SKM-1 (cell line): ENCODE data around the gene KLF2.

ENCODE experiments used
- DNase-seq: peaks from one replicate; lab custom pipeline; 2025; ENCODE audit not compliant: unreplicated experiment; lab: John Stamatoyannopoulos, UW

KLF2 gene

GRCh38 chr19:16363133-16363851 lies 38.7 kb downstream of the KLF2 start:
- no peak for DNase-seq

- no peak for DNase-seq
Measured at GRCh38 chr19:16363852-16364230, 39.2 kb downstream of the KLF2 start.

- no peak for DNase-seq
Measured at GRCh38 chr19:16364231-16364865, 39.7 kb downstream of the KLF2 start.

GRCh38 chr19:16365300-16365996 lies 40.8 kb downstream of the KLF2 start:
- DNase-seq = no peak

- DNase-seq = no peak
Measured at GRCh38 chr19:16366056-16366432, 41.4 kb downstream of the KLF2 start.

- DNase-seq = peak; percentile 87
Measured at GRCh38 chr19:16366433-16367260, 42.0 kb downstream of the KLF2 start.

GRCh38 chr19:16367261-16367683 lies 42.6 kb downstream of the KLF2 start:
- no peak for DNase-seq

GRCh38 chr19:16368385-16369305 lies 44.0 kb downstream of the KLF2 start:
- no peak for DNase-seq

- DNase-seq = no peak
Measured at GRCh38 chr19:16369306-16369663, 44.7 kb downstream of the KLF2 start.

- DNase-seq = no peak
Measured at GRCh38 chr19:16369664-16370576, 45.3 kb downstream of the KLF2 start.

GRCh38 chr19:16370641-16371391 lies 46.2 kb downstream of the KLF2 start:
- no peak for DNase-seq

- no peak for DNase-seq
Measured at GRCh38 chr19:16371540-16371986, 46.9 kb downstream of the KLF2 start.

GRCh38 chr19:16372065-16372915 lies 47.7 kb downstream of the KLF2 start:
- no peak for DNase-seq

GRCh38 chr19:16373079-16373478 lies 48.5 kb downstream of the KLF2 start:
- no peak for DNase-seq

- DNase-seq = no peak
Measured at GRCh38 chr19:16373532-16373931, 48.9 kb downstream of the KLF2 start.

GRCh38 chr19:16373989-16374388 lies 49.4 kb downstream of the KLF2 start:
- DNase-seq = no peak

GRCh38 chr19:16374436-16374835 lies 49.8 kb downstream of the KLF2 start:
- DNase-seq = no peak
